H1 (cell line): ENCODE data around the gene SUCLG2. TPM values are rescaled to one million over a fixed set of nuclear protein-coding genes. Genes with fewer than 3 reads are reported as not detected.

Experiments used
- JUN ChIP-seq: IDR thresholded peaks from 2 replicates; pipeline ENCODE4 v1.6.1; 2011; ENCODE audit warnings: low read depth, mild to moderate bottlenecking, improper control_type of control experiment, low read length
- RFX5 ChIP-seq: IDR thresholded peaks from 2 replicates; pipeline ENCODE4 v1.6.1; 2011; ENCODE audit warnings: low read depth, low read length, improper control_type of control experiment, borderline replicate concordance
- polyA plus RNA-seq, 7 experiments: library from polyadenylated mRNA; depleted of rRNA in 3 of 7; stranded (reverse) in 5 of 7; unstranded in 2 of 7; fragments of >200 nt in 5 of 7; fragments of 200-250 nt in 2 of 7; gene quantifications; 1 replicate in 5 of 7; 2 replicates in 1 of 7; 4 replicates in 1 of 7; pipeline versions ENCODE4 v1.2.1 to v1.2.3, GENCODE V29; 2011 to 2013; ENCODE audit warnings: missing spikeins in 2 of 7, mixed read lengths in 2 of 7
- total RNA-seq: library from RNA; stranded (reverse); fragmentation: NEBNext Ultra II Directional; extraction: Animal tissue kit (Norgen Biotek cat#: 25700); gene quantifications from 2 replicates; pipeline ENCODE4 v1.2.1, GENCODE V29; 2021

The SUCLG2 gene
- total and polyA plus RNA-seq, 2 of the 8 experiments (the other 6 are each of a cell fraction or from before 2014, with no cell fraction given): 12.9 to 46.2 TPM

GRCh38 chr3:67689806-67690205 lies 35.4 kb upstream of the SUCLG2 start (continued):
- no peak for TF ChIP-seq JUN
- TF ChIP-seq RFX5: no peak
- TF ChIP-seq, all 59 proteins: peak for 0
